Measurements from ENCODE around the gene YWHAQ.
A peak's percentile ranks its signal among the peaks of the same experiment; 100 is the strongest.

The YWHAQ gene

DNA sequence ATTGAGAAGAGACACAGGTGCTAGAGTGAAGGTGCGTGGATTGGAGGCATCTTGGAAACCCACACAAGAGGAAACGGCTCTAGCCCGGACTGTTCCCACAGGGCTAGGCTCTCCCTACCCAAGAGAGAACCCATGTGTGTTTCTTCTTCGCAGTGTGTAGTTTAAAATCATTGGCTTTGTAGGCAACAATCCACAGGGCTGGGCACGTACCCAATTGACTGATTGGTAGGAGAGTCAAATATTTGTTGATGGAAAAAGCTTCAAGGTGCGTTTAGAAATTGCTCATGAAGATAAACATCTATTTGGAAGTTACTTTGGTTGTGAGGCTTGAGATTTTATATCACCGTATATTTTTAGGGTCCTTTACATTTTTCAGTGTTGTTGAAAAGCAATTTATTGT is 13.2 kb upstream of the YWHAQ start:
- TF ChIP-seq, protein P1, sequence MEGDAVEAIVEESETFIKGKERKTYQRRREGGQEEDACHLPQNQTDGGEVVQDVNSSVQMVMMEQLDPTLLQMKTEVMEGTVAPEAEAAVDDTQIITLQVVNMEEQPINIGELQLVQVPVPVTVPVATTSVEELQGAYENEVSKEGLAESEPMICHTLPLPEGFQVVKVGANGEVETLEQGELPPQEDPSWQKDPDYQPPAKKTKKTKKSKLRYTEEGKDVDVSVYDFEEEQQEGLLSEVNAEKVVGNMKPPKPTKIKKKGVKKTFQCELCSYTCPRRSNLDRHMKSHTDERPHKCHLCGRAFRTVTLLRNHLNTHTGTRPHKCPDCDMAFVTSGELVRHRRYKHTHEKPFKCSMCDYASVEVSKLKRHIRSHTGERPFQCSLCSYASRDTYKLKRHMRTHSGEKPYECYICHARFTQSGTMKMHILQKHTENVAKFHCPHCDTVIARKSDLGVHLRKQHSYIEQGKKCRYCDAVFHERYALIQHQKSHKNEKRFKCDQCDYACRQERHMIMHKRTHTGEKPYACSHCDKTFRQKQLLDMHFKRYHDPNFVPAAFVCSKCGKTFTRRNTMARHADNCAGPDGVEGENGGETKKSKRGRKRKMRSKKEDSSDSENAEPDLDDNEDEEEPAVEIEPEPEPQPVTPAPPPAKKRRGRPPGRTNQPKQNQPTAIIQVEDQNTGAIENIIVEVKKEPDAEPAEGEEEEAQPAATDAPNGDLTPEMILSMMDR (conservative IDR thresholded peaks at IDR 0.05; ENCODE audit: low read depth, low read length) = no peak

GRCh38 chr2:9641641-9642040 is 10.8 kb upstream of the YWHAQ start:
- no peak for DNase-seq (ENCODE audit: low read depth)
- TF ChIP-seq, protein P1 (conservative IDR thresholded peaks at IDR 0.05; ENCODE audit: low read depth, low read length) = no peak
- no peak overlapping the region for H3K4me3 ChIP-seq (ENCODE audit: low read depth, low read length)

More for the DNA sequence above, 13.2 kb upstream of the YWHAQ start:
- DNase-seq (ENCODE audit: low read depth) = no peak
- no peak overlapping the region for H3K4me3 ChIP-seq (ENCODE audit: low read depth, low read length)

DNA sequence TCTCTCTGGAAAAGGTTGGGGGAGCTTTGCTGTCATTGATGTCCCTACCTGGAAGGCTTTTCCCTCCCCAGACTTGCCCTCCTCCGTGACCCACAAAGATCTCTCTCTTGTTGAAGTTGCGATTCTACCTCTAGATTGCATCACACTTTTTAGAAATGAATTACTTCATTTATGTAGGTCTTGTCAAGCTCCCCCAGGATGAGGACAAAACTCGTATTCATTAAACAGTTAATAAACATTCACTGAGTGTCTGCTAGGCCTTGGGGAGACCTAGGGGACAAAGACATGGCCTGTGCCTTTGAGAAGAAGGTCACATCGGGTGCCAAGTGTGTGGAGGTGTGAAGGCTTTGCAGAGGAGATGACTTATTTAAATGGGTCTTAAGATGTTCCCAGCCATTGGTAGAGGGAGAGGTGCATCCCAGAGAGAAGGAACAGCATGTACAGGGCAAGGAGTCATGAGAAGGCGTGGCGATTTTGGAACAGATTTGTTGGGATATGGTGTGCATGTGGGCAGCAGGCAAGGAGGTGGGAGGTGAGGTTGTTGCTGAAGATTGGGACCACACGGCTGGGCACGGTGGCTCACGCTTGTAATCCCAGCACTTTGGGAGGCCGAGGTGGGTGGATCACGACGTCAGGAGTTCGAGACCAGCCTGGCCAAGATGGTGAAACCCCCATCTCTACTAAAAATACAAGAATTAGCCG is 9.8 kb upstream of the YWHAQ start:
- DNase-seq (ENCODE audit: low read depth) = no peak
- H3K4me3 ChIP-seq (ENCODE audit: low read depth, low read length) = no peak overlapping the region
- TF ChIP-seq, protein P1 (conservative IDR thresholded peaks at IDR 0.05; ENCODE audit: low read depth, low read length) = no peak

GRCh38 chr2:9639740-9640343 is 9.0 kb upstream of the YWHAQ start:
- H3K4me3 ChIP-seq (ENCODE audit: low read depth, low read length) = no peak overlapping the region
- DNase-seq (ENCODE audit: low read depth) = no peak
- TF ChIP-seq, protein P1 (conservative IDR thresholded peaks at IDR 0.05; ENCODE audit: low read depth, low read length) = no peak

DNA sequence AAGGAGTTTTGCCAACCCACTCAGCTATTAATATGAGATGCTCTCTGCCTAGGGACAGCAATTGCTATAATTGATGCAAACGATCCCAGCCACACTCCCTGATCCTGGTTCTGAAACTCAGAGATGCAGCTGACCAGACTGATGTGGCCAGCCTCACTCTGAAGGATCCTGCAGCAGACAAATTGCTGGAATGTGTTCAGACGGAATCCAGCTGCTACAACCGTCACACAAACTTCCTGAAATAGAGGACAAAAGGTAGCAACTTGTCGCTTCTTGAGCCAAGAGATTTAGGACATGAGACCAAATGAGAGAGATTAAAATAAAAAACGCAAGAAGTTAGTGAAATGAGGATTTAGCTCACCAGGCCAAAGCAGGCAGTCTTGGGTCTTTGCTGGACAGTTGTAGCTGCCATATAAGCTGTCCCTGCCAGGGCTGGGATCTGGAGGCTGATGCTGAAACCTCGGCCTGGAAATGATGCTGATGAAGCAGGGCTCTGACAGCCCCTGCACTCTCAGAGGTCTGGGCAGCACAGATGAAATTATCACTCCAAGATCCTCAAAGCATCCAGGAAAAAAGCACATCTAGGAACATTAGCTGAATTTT is 8.3 kb upstream of the YWHAQ start:
- H3K4me3 ChIP-seq (ENCODE audit: low read depth, low read length) = peak overlapping the region; percentile 7
- TF ChIP-seq, protein P1 (conservative IDR thresholded peaks at IDR 0.05; ENCODE audit: low read depth, low read length) = no peak
- DNase-seq (ENCODE audit: low read depth) = peak; percentile 52

GRCh38 chr2:9638532-9638931 is 7.7 kb upstream of the YWHAQ start:
- H3K4me3 ChIP-seq (ENCODE audit: low read depth, low read length) = no peak overlapping the region
- peak; percentile 98 for DNase-seq (ENCODE audit: low read depth)
- TF ChIP-seq, protein P1 (conservative IDR thresholded peaks at IDR 0.05; ENCODE audit: low read depth, low read length) = no peak
